Mammary epithelial cell (primary cell): Measurements from ENCODE around the gene TPD52L2.

Experiments used
- EZH2 ChIP-seq: IDR thresholded peaks from 2 replicates; pipeline ENCODE4 v1.6.1; 2012; ENCODE audit warnings: low read length, inconsistent platforms, borderline replicate concordance
- TF ChIP-seq, protein P1 (sequence below), 2 donors: IDR thresholded peaks in 1 of 2; conservative IDR thresholded peaks in 1 of 2; 2 replicates each; pipeline ENCODE4 v1.5.1; 2011 to 2012; ENCODE audit warnings: inconsistent platforms in 2 of 2, low read length in 2 of 2, mild to moderate bottlenecking in 2 of 2, control low read depth in 1 of 2, low read depth in 1 of 2; ENCODE audit not compliant: insufficient read depth in 1 of 2; ENCODE audit errors: extremely low read depth in 1 of 2

GRCh38 chr20:63915471-63915870, 50.4 kb downstream of the TPD52L2 start:
- TF ChIP-seq, protein P1, sequence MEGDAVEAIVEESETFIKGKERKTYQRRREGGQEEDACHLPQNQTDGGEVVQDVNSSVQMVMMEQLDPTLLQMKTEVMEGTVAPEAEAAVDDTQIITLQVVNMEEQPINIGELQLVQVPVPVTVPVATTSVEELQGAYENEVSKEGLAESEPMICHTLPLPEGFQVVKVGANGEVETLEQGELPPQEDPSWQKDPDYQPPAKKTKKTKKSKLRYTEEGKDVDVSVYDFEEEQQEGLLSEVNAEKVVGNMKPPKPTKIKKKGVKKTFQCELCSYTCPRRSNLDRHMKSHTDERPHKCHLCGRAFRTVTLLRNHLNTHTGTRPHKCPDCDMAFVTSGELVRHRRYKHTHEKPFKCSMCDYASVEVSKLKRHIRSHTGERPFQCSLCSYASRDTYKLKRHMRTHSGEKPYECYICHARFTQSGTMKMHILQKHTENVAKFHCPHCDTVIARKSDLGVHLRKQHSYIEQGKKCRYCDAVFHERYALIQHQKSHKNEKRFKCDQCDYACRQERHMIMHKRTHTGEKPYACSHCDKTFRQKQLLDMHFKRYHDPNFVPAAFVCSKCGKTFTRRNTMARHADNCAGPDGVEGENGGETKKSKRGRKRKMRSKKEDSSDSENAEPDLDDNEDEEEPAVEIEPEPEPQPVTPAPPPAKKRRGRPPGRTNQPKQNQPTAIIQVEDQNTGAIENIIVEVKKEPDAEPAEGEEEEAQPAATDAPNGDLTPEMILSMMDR (conservative IDR thresholded peaks at IDR 0.05 in 1 of 2, IDR thresholded peaks at IDR 0.05 in 1 of 2; ENCODE audit: extremely low read depth in 1 of 2, insufficient read depth in 1 of 2, low read depth in 1 of 2, low read length in 2 of 2), result no peak
- TF ChIP-seq EZH2, result no peak
